HCT116 (cell line): Measurements from ENCODE around the gene FRMD4A. TPM values are rescaled to one million over a fixed set of nuclear protein-coding genes. Genes with fewer than 3 reads are reported as not detected.

Source experiments
- ATAC-seq: fragments of 200-7000 bp; cut with Tn5 transposase; 2 replicates; pipeline ENCODE4 v1.9.1; 2020; ENCODE audit warnings: mild to moderate bottlenecking, moderate library complexity
- BruUV-seq: library from RNA; stranded (reverse); fragments of 400-500 nt; replicated peaks from 2 replicates; lab custom pipeline; 2021; lab: Mats Ljungman, UMichigan
- CTCF ChIA-PET: fragments of 300-600 bp; sonication (Branson Sonifier 250); formaldehyde crosslinking; loops from one replicate; lab custom pipeline; 2021; ENCODE audit warnings: antibody characterized with exemption; lab: Charles Lee
- POLR2A ChIA-PET: fragments of 300-600, 350-600 bp; sonication (Branson Sonifier 250); formaldehyde crosslinking; loops from one replicate; lab custom pipeline; 2021; ENCODE audit warnings: antibody characterized with exemption; lab: Charles Lee
- RAD21 ChIA-PET, 2 experiments: fragments of 300-600 bp; sonication (Branson Sonifier 250); formaldehyde crosslinking; loops; one replicate each; lab custom pipeline; 2023; ENCODE audit warnings: low total read pairs in 2 of 2; ENCODE audit not compliant: uncharacterized antibody in 2 of 2, unreplicated experiment in 2 of 2, low non-redundant PET in 1 of 2; lab: Charles Lee
- DNase-seq: peaks from one replicate; pipeline ENCODE4 v3.0.0-alpha.2; 2010; ENCODE audit warnings: low read depth, low spot score
- H2AFZ ChIP-seq: fragments of 200-600 bp; shearing (Covaris generic), sonication (generic); 2 replicates; pipeline ENCODE4 v1.6.1; 2017; ENCODE audit warnings: low read depth, mixed run types, mixed read lengths, antibody characterized with exemption, low read length; ENCODE audit not compliant: poor library complexity, severe bottlenecking
- H3K27ac ChIP-seq: 2 replicates; pipeline ENCODE4 v1.5.1; 2012; ENCODE audit warnings: low read depth, low read length
- H3K27me3 ChIP-seq: fragments of 200-600 bp; sonication (generic); 2 replicates; pipeline ENCODE4 v1.6.1; 2016; ENCODE audit warnings: mixed run types, low read length, mixed read lengths; ENCODE audit not compliant: insufficient read depth
- H3K36me3 ChIP-seq, 2 experiments: fragments of 200-500 bp in 1 of 2; fragments of 200-600 bp in 1 of 2; sonication (Bioruptor generic) in 1 of 2; sonication (generic) in 1 of 2; 2 replicates each; pipeline versions ENCODE4 v1.5.1 to v1.6.1; 2014 to 2016; ENCODE audit warnings: low read length in 2 of 2, inconsistent platforms in 1 of 2, mixed read lengths in 1 of 2, mixed run types in 1 of 2; ENCODE audit not compliant: insufficient read depth in 2 of 2, control insufficient read depth in 1 of 2
- H3K4me1 ChIP-seq, 2 experiments: fragments of 200-600 bp in 1 of 2; sonication (generic) in 1 of 2; 2 replicates each; pipeline versions ENCODE4 v1.5.1 to v1.6.1; 2012 to 2017; ENCODE audit warnings: low read length in 2 of 2, inconsistent platforms in 1 of 2, mild to moderate bottlenecking in 1 of 2, mixed read lengths in 1 of 2, mixed run types in 1 of 2, moderate library complexity in 1 of 2; ENCODE audit not compliant: insufficient read depth in 2 of 2, control insufficient read depth in 1 of 2
- H3K4me2 ChIP-seq: fragments of 200-600 bp; sonication (generic); 2 replicates; pipeline ENCODE4 v1.6.1; 2017; ENCODE audit warnings: mixed run types, low read length, mixed read lengths
- H3K4me3 ChIP-seq, 2 experiments: fragments of 200-600 bp in 1 of 2; sonication (generic) in 1 of 2; replicated peaks in 1 of 2; 2 replicates each; pipeline ENCODE4 v1.5.1; 2011 to 2016; ENCODE audit warnings: low read length in 2 of 2, control low read depth in 1 of 2, low read depth in 1 of 2, mild to moderate bottlenecking in 1 of 2, mixed read lengths in 1 of 2, mixed run types in 1 of 2
- H3K79me2 ChIP-seq: fragments of 200-600 bp; sonication (generic); 2 replicates; pipeline ENCODE4 v1.6.1; 2017; ENCODE audit warnings: mild to moderate bottlenecking, mixed run types, low read length, moderate library complexity, mixed read lengths; ENCODE audit not compliant: insufficient read depth
- H3K9ac ChIP-seq: fragments of 200-600 bp; sonication (generic); 2 replicates; pipeline ENCODE4 v1.6.1; 2016; ENCODE audit warnings: low read length, mixed read lengths
- H3K9me2 ChIP-seq: fragments of 200-600 bp; sonication (generic), shearing (Covaris generic); 2 replicates; pipeline ENCODE4 v1.6.1; 2017; ENCODE audit warnings: mixed run types, mild to moderate bottlenecking, moderate library complexity; ENCODE audit not compliant: insufficient read depth
- H3K9me3 ChIP-seq, 2 experiments: fragments of 200-500 bp in 1 of 2; fragments of 200-600 bp in 1 of 2; sonication (Bioruptor generic) in 1 of 2; sonication (generic) in 1 of 2; 2 replicates each; pipeline ENCODE4 v1.6.1; 2014 to 2017; ENCODE audit warnings: low read length in 2 of 2, mixed read lengths in 2 of 2, inconsistent platforms in 1 of 2, low read depth in 1 of 2, mild to moderate bottlenecking in 1 of 2, mixed run types in 1 of 2, moderate library complexity in 1 of 2; ENCODE audit not compliant: control insufficient read depth in 1 of 2, insufficient read depth in 1 of 2
- H4K20me1 ChIP-seq: fragments of 200-600 bp; sonication (generic), shearing (Covaris generic); 2 replicates; pipeline ENCODE4 v1.6.1; 2017; ENCODE audit warnings: mixed run types, mild to moderate bottlenecking, moderate library complexity; ENCODE audit not compliant: insufficient read depth
- CBX3 ChIP-seq: IDR thresholded peaks from 2 replicates; pipeline ENCODE4 v1.6.1; 2012; ENCODE audit warnings: low read depth
- CEBPB ChIP-seq: IDR thresholded peaks from 2 replicates; pipeline ENCODE4 v1.6.1; 2012; ENCODE audit warnings: low read depth
- EGR1 ChIP-seq: IDR thresholded peaks from 2 replicates; pipeline ENCODE4 v1.6.1; 2012; ENCODE audit warnings: low read depth
- ELF1 ChIP-seq: IDR thresholded peaks from 2 replicates; pipeline ENCODE4 v1.6.1; 2012; ENCODE audit warnings: low read depth, borderline replicate concordance
- EZH2phosphoT487 ChIP-seq: fragments of 200-600 bp; IDR thresholded peaks from 2 replicates; pipeline ENCODE4 v1.6.1; 2018; ENCODE audit warnings: antibody characterized with exemption, borderline replicate concordance
- FOSL1 ChIP-seq: IDR thresholded peaks from 2 replicates; pipeline ENCODE4 v1.6.1; 2012; ENCODE audit warnings: low read depth
- POLR2AphosphoS5 ChIP-seq: IDR thresholded peaks from 2 replicates; pipeline ENCODE4 v1.6.1; 2011; ENCODE audit warnings: mild to moderate bottlenecking, low read depth, low read length, moderate library complexity
- RAD21 ChIP-seq: IDR thresholded peaks from 2 replicates; pipeline ENCODE4 v1.6.1; 2012; ENCODE audit warnings: low read depth, mild to moderate bottlenecking
- REST ChIP-seq: IDR thresholded peaks from 2 replicates; pipeline ENCODE4 v1.6.1; 2012; ENCODE audit warnings: low read depth
- SIN3A ChIP-seq: IDR thresholded peaks from 2 replicates; pipeline ENCODE4 v1.6.1; 2012; ENCODE audit warnings: low read depth
- SP1 ChIP-seq: IDR thresholded peaks from 2 replicates; pipeline ENCODE4 v1.6.1; 2012; ENCODE audit warnings: low read depth
- TCF7L2 ChIP-seq: IDR thresholded peaks from 2 replicates; pipeline ENCODE4 v1.7.0; 2011; ENCODE audit warnings: borderline replicate concordance, inconsistent platforms; ENCODE audit not compliant: insufficient read depth, insufficient read length; ENCODE audit errors: extremely low read depth
- ZNF274 ChIP-seq: fragments of 200-500 bp; sonication (Bioruptor generic); IDR thresholded peaks from 2 replicates; pipeline ENCODE4 v1.6.1; 2014; ENCODE audit warnings: mild to moderate bottlenecking, low read depth, low read length, inconsistent platforms
- intact Hi-C: fragments of 100-400 bp; cut with micrococcal nuclease; formaldehyde crosslinking; loops from 2 replicates; pipeline ENCODE4 v1.10.0; 2022
- total RNA-seq: library from RNA; stranded (reverse); gene quantifications from one replicate; pipeline ENCODE4 v1.2.1, GENCODE V29; 2021; ENCODE audit not compliant: unreplicated experiment

The FRMD4A gene
- total RNA-seq, 1 experiment from 2014 or later: 0.20 TPM

GRCh38 chr10:14146501-14146900 is 184.2 kb downstream of the FRMD4A start:
- ChIA-PET RAD21 (no interaction called here), POLR2A (no interaction called here), CTCF (no interaction called here)
- Histone ChIP-seq H3K36me3 (no peaks in the 10 kb centered on the region), H3K9me3 (no peaks in the 10 kb centered on the region), H2AFZ (no peak overlapping the region), H3K9ac (no peak overlapping the region), H3K79me2 (no peaks in the 10 kb centered on the region), H4K20me1 (no peaks in the 10 kb centered on the region), H3K27me3 (peaks cover 68% of the 10 kb centered on the region), H3K27ac (no peak overlapping the region), H3K4me2 (no peak overlapping the region), H3K4me3 (no peak overlapping the region), H3K9me2 (no peaks in the 10 kb centered on the region), H3K4me1 (no peaks in the 10 kb centered on the region)
- intact Hi-C loops: no loop called here
- no peak for DNase-seq
- no TSS peak for BruUV-seq
- ATAC-seq: no peak
- TF ChIP-seq FOSL1 (no peak), RAD21 (no peak), SIN3A (no peak), EZH2phosphoT487 (no peak), TCF7L2 (no peak), POLR2AphosphoS5 (no peak), EGR1 (no peak), SP1 (no peak), ELF1 (no peak), CEBPB (no peak)

GRCh38 chr10:14146025-14146424 is 184.7 kb downstream of the FRMD4A start:
- CTCF ChIA-PET: no interaction called here
- no TSS peak for BruUV-seq

More at GRCh38 chr10:14146025-14146424, 184.7 kb downstream of the FRMD4A start:
- Histone ChIP-seq H3K36me3 (no peaks in the 10 kb centered on the region), H3K9me3 (no peaks in the 10 kb centered on the region), H3K9me2 (no peaks in the 10 kb centered on the region), H3K9ac (no peak overlapping the region), H3K4me1 (no peaks in the 10 kb centered on the region), H2AFZ (no peak overlapping the region), H3K27ac (no peak overlapping the region), H4K20me1 (no peaks in the 10 kb centered on the region), H3K27me3 (peaks cover 68% of the 10 kb centered on the region), H3K4me2 (no peak overlapping the region), H3K79me2 (no peaks in the 10 kb centered on the region), H3K4me3 (no peak overlapping the region)
- TF ChIP-seq REST (no peak), EGR1 (no peak), ZNF274 (no peak), CBX3 (no peak)
- no peak for DNase-seq
- RAD21 ChIA-PET: no interaction called here
- intact Hi-C loops: no loop called here
- POLR2A ChIA-PET: interaction anchor here (0.6 kb wide), 1 partner anchor 188 kb away, joined by 3 read pairs; no protein-coding TSS in a partner anchor
- no peak for ATAC-seq
